Measurements from ENCODE around the gene TSPAN14. TPM values are rescaled to one million over a fixed set of nuclear protein-coding genes. Genes with fewer than 3 reads are reported as not detected.

The TSPAN14 gene
- total RNA-seq, 1 experiment from 2014 or later = 116 TPM

DNA sequence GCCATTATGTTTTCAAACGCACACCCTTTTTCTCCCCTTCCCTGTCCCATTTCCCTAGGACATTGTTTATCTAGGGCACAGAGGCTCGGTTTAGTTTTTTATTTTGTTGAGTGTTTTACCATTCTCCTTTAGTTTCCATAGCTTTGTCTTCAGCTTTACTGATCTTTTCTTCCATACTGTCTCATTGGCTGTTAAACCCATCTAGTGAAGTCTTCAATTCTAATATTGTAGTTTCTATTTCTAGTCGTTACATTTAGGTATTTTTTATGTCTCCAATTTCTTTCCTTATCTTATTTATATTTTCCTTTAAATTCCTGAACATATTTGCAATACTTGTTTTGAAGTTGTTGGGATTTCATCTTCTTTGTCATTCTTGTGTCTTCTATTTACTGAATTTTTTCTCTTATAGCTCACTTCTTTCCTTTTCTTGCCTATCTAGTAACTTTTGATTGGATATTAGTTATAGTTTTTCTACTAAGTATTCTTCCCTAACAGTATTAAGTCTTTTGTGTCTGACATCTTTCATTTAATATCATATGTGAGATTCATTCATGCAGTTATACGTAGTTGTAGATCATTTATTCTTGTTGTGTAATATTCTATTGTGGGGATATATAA lies 42.6 kb downstream of the TSPAN14 start:
- H3K4me1 Mint-ChIP-seq (ENCODE audit: low read depth, unreplicated experiment) = peaks cover 83% of the 10 kb centered on the region
- BruUV-seq (replicated peaks) = no TSS peak
- CTCF ChIA-PET = interaction anchor here (0.6 kb wide), 1 partner anchor 1445 kb away, joined by 3 read pairs; no protein-coding TSS in a partner anchor

DNA sequence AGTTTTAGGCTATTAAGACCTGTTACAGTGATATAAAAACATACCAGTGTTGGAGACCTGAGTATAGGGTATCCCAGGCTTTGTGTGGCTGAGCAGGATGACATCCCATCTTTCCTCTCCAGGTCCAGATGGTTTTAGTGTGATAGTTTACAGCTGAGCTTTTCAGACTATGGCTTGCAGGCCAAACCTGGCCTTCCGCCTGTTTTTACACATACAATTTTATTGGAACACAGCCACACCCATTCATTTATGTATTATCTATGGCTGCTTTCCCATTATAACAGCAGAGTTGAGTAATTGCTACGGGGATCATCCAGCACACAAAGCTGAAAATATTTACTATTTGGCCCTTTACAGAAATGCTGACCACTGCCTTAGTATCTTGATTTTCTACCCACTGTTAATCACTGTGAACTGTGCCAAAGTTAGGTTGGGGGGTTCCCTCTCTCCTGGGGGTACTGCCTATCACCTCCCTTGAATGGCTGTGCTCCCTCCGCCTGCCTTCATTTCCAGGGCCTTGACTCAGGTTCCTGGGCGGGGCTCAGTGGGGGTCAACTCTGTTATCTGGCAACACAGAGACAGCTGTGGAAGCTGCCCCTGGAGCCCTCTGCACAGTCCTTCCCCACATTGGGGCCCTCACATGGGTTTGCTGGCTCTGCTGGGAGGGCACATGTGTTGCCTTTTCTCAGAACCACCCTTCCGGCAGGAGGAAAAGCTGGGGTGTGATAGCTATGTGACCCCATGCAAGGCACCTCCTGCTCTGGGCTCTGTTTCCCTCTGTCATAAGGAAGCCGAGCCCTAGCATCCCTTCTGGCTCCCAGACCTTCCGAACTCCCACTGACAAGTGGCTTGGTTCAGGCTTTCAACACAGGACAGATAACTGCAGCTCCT lies 43.3 kb downstream of the TSPAN14 start:
- TF ChIP-seq, protein P1, sequence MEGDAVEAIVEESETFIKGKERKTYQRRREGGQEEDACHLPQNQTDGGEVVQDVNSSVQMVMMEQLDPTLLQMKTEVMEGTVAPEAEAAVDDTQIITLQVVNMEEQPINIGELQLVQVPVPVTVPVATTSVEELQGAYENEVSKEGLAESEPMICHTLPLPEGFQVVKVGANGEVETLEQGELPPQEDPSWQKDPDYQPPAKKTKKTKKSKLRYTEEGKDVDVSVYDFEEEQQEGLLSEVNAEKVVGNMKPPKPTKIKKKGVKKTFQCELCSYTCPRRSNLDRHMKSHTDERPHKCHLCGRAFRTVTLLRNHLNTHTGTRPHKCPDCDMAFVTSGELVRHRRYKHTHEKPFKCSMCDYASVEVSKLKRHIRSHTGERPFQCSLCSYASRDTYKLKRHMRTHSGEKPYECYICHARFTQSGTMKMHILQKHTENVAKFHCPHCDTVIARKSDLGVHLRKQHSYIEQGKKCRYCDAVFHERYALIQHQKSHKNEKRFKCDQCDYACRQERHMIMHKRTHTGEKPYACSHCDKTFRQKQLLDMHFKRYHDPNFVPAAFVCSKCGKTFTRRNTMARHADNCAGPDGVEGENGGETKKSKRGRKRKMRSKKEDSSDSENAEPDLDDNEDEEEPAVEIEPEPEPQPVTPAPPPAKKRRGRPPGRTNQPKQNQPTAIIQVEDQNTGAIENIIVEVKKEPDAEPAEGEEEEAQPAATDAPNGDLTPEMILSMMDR (IDR thresholded peaks at IDR 0.05; ENCODE audit: unreplicated experiment) = no peak
- Mint-ChIP-seq H3K27me3 (ENCODE audit: unreplicated experiment) (no peaks in the 10 kb centered on the region), H3K27ac (ENCODE audit: unreplicated experiment) (no peak overlapping the region), H3K36me3 (ENCODE audit: insufficient read depth, unreplicated experiment) (peaks cover 13% of the 10 kb centered on the region), H3K4me1 (ENCODE audit: low read depth, unreplicated experiment) (peaks cover 87% of the 10 kb centered on the region), H3K4me3 (ENCODE audit: low read depth, unreplicated experiment) (no peak overlapping the region), H3K9me3 (ENCODE audit: low read depth, unreplicated experiment) (no peaks in the 10 kb centered on the region)
- BruUV-seq (replicated peaks) = no TSS peak
- DNase-seq = no peak
- intact Hi-C loops (cut with micrococcal nuclease; ENCODE audit: unreplicated experiment) = no loop called here
- CTCF ChIA-PET = interaction anchor here (0.6 to 2.0 kb wide), 4 partner anchors 37 to 90 kb away, joined by 3 to 9 read pairs (median 6); partner anchors contain the start of gene PRXL2A

More for the DNA sequence above, 42.6 kb downstream of the TSPAN14 start:
- TF ChIP-seq, protein P1 (IDR thresholded peaks at IDR 0.05; ENCODE audit: unreplicated experiment) = no peak
- no peak overlapping the region for H3K4me3 Mint-ChIP-seq (ENCODE audit: low read depth, unreplicated experiment)
- no peak for DNase-seq
- H3K27me3 Mint-ChIP-seq (ENCODE audit: unreplicated experiment) = no peaks in the 10 kb centered on the region
- peaks cover 16% of the 10 kb centered on the region for H3K36me3 Mint-ChIP-seq (ENCODE audit: insufficient read depth, unreplicated experiment)
- H3K27ac Mint-ChIP-seq (ENCODE audit: unreplicated experiment) = no peak overlapping the region
- H3K9me3 Mint-ChIP-seq (ENCODE audit: low read depth, unreplicated experiment) = no peaks in the 10 kb centered on the region
- intact Hi-C loops (cut with micrococcal nuclease; ENCODE audit: unreplicated experiment) = no loop called here

DNA sequence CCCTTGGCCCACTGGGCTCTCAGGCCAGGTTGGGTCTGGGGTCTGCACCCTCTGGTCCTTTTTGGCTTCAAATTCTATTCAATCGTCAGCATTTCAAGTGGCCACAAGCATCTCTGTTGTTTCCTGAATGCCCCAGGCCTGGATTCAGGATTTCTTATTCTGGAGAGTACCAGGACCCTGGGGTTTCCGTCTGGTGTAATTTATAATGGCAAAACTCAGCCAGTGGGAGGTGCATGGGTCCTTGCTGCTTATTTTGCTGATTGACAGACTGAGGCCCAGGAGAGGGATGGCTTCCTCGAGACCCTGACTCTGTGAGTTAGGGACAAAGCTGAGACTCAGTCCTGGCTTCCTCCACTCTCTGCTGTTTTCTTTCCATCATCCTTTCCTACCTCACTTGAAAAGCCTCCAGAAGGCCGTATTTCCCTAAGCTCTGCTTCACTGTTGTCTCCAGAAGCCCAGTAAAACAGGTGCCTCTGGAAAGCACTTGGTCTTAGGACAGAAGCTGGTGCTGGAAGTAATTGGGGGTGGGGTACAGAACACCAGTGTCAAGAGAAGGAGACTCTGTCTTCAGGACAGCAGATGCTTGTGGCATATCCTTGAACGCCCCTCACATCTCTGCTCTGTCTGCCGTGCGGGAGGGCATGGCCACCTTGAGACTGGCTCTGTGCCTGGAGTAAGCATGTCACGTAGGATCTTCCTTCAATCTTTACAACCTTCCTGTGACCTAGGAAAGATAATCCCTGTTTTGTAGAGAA lies 44.1 kb downstream of the TSPAN14 start:
- H3K27me3 Mint-ChIP-seq (ENCODE audit: unreplicated experiment) = no peaks in the 10 kb centered on the region
- no peak for DNase-seq
- TF ChIP-seq, protein P1 (IDR thresholded peaks at IDR 0.05; ENCODE audit: unreplicated experiment) = no peak
- no peaks in the 10 kb centered on the region for H3K9me3 Mint-ChIP-seq (ENCODE audit: low read depth, unreplicated experiment)
- no TSS peak for BruUV-seq (replicated peaks)
- intact Hi-C loops (cut with micrococcal nuclease; ENCODE audit: unreplicated experiment) = no loop called here
- H3K36me3 Mint-ChIP-seq (ENCODE audit: insufficient read depth, unreplicated experiment) = peaks cover 17% of the 10 kb centered on the region
- no peak overlapping the region for H3K4me3 Mint-ChIP-seq (ENCODE audit: low read depth, unreplicated experiment)
- CTCF ChIA-PET = interaction anchor here (0.6 to 2.0 kb wide), 8 partner anchors 11 to 115 kb away, joined by 3 to 9 read pairs (median 4); partner anchors contain the start of gene PRXL2A
- H3K27ac Mint-ChIP-seq (ENCODE audit: unreplicated experiment) = peak overlapping the region; percentile 57
- H3K4me1 Mint-ChIP-seq (ENCODE audit: low read depth, unreplicated experiment) = peaks cover 93% of the 10 kb centered on the region
